SU-DHL-6 (cell line): ENCODE results near the gene LRIG1.

Experiments used
- H2AFZ ChIP-seq: fragments of 200-600 bp; sonication (generic); 2 replicates; pipeline ENCODE4 v1.6.1; 2014; ENCODE audit warnings: low read depth, mild to moderate bottlenecking, moderate library complexity, mixed read lengths, antibody characterized with exemption, low read length; ENCODE audit not compliant: severe bottlenecking
- H3F3A ChIP-seq: fragments of 200-600 bp; shearing (Covaris generic); 2 replicates; pipeline ENCODE4 v1.6.0; 2016; ENCODE audit warnings: antibody characterized with exemption, mild to moderate bottlenecking; ENCODE audit not compliant: insufficient read depth
- H3K27ac ChIP-seq: fragments of 200-600 bp; sonication (generic); 2 replicates; pipeline ENCODE4 v1.5.1; 2016; ENCODE audit warnings: low read depth, mild to moderate bottlenecking, low read length, moderate library complexity, mixed read lengths
- H3K27me3 ChIP-seq: fragments of 200-600 bp; sonication (generic), shearing (Covaris generic); 2 replicates; pipeline ENCODE4 v1.6.0; 2014; ENCODE audit warnings: mild to moderate bottlenecking, low read length
- H3K36me3 ChIP-seq: fragments of 200-600 bp; sonication (generic); 2 replicates; pipeline ENCODE4 v1.6.1; 2014; ENCODE audit warnings: mild to moderate bottlenecking, low read length, mixed read lengths
- H3K4me2 ChIP-seq: fragments of 300-600, 200-600 bp; shearing (Covaris generic), sonication (generic); 2 replicates; pipeline ENCODE4 v1.6.0; 2014; ENCODE audit warnings: low read length, low read depth, mild to moderate bottlenecking; ENCODE audit not compliant: poor library complexity, severe bottlenecking
- H3K4me3 ChIP-seq: fragments of 200-600 bp; sonication (generic); 2 replicates; pipeline ENCODE4 v1.5.1; 2014; ENCODE audit warnings: antibody characterized with exemption, low read length, mild to moderate bottlenecking, mixed read lengths; ENCODE audit not compliant: insufficient read depth, poor library complexity, severe bottlenecking
- H3K79me2 ChIP-seq: fragments of 200-600 bp; sonication (generic); 2 replicates; pipeline ENCODE4 v1.6.1; 2014; ENCODE audit warnings: mild to moderate bottlenecking, low read length, moderate library complexity; ENCODE audit not compliant: insufficient read depth
- H3K9ac ChIP-seq: fragments of 200-600 bp; sonication (generic); 2 replicates; pipeline ENCODE4 v1.7.0; 2014; ENCODE audit warnings: mild to moderate bottlenecking, low read length
- H3K9me2 ChIP-seq: fragments of 200-600 bp; sonication (generic); replicated peaks from 2 replicates; pipeline ENCODE4 v1.6.1; 2014; ENCODE audit warnings: low read length; ENCODE audit not compliant: insufficient read depth
- H3K9me3 ChIP-seq: fragments of 200-600 bp; sonication (generic); 2 replicates; pipeline ENCODE4 v1.6.1; 2014; ENCODE audit warnings: low read length, mixed read lengths; ENCODE audit not compliant: insufficient read depth
- H4K20me1 ChIP-seq: fragments of 200-600 bp; sonication (generic); 2 replicates; pipeline ENCODE4 v1.6.1; 2014; ENCODE audit warnings: low read depth, mild to moderate bottlenecking, antibody characterized with exemption, low read length, moderate library complexity, mixed read lengths
- CTCF ChIP-seq: fragments of 200-600 bp; sonication (generic); IDR thresholded peaks from one replicate; pipeline ENCODE4 v1.5.1; 2017; ENCODE audit warnings: antibody characterized with exemption, mild to moderate bottlenecking, low read length, moderate library complexity; ENCODE audit not compliant: insufficient read depth, poor library complexity, severe bottlenecking
- EZH2phosphoT487 ChIP-seq: fragments of 200-600 bp; sonication (generic), shearing (Covaris generic); conservative IDR thresholded peaks from 2 replicates; pipeline ENCODE4 v1.6.1; 2018; ENCODE audit warnings: mild to moderate bottlenecking, antibody characterized with exemption, low read length, moderate library complexity, mixed read lengths

Gene LRIG1

DNA sequence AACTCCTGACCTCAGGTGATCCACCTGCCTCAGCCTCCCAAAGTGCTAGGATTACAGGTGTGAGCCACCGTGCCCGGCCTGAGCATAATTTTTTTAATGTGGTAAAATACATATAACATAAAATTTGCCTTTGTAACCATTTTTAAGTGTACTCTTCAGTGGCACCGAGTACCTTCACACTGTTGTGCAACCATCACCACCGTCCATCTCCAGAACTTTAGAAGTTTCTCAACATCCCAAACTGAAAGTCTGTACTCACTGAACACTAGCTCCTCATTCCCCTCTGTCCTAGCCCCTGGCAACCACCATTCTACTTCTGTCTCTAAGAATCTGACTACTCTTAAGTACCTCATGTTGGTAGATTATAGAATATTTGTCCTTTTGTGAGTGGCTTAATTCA, 35.2 kb downstream of the LRIG1 start:
- no peaks in the 10 kb centered on the region for H3K9me2 ChIP-seq
- H3K9ac ChIP-seq, result no peak overlapping the region
- H3K27ac ChIP-seq, result no peak overlapping the region
- no peak for TF ChIP-seq CTCF
- no peak for TF ChIP-seq EZH2phosphoT487
- no peaks in the 10 kb centered on the region for H3K36me3 ChIP-seq
- no peak overlapping the region for H2AFZ ChIP-seq
- H3F3A ChIP-seq, result no peaks in the 10 kb centered on the region
- no peaks in the 10 kb centered on the region for H3K9me3 ChIP-seq
- no peaks in the 10 kb centered on the region for H3K27me3 ChIP-seq
- no peaks in the 10 kb centered on the region for H4K20me1 ChIP-seq
- H3K4me3 ChIP-seq, result no peak overlapping the region
- no peaks in the 10 kb centered on the region for H3K79me2 ChIP-seq
- H3K4me2 ChIP-seq, result no peak overlapping the region

- no peak overlapping the region for H3K27ac ChIP-seq
- no peaks in the 10 kb centered on the region for H3K9me2 ChIP-seq
- H3K4me3 ChIP-seq, result no peak overlapping the region
- no peak overlapping the region for H2AFZ ChIP-seq
- H3K9me3 ChIP-seq, result no peaks in the 10 kb centered on the region
- H3K4me2 ChIP-seq, result no peak overlapping the region
- no peak overlapping the region for H3K9ac ChIP-seq
- H3F3A ChIP-seq, result no peaks in the 10 kb centered on the region
- H4K20me1 ChIP-seq, result no peaks in the 10 kb centered on the region
- H3K79me2 ChIP-seq, result no peaks in the 10 kb centered on the region
- H3K36me3 ChIP-seq, result no peaks in the 10 kb centered on the region
- TF ChIP-seq EZH2phosphoT487 (no peak), CTCF (no peak)
- H3K27me3 ChIP-seq, result no peaks in the 10 kb centered on the region
Measured at GRCh38 chr3:66465034-66465433, 35.8 kb downstream of the LRIG1 start.

DNA sequence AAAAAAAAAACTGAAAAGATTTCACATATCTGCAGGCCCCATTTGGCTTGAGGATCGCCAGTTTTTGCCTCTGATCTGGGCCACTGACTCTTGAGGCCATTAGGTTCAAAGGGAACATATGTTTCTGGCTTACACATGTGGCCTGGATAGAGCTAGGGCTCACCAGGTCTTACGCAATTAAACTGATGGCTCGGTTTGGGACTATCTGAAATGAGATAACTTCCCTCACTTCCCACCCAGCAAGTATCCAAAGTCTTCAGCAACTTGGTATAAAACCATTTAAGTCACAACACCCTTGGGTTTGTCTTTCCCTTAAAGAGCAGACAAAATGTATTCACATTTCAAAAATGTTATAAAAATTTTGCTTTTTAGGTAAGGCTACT, 36.3 kb downstream of the LRIG1 start:
- H3K79me2 ChIP-seq, result no peaks in the 10 kb centered on the region
- H2AFZ ChIP-seq, result no peak overlapping the region
- no peak overlapping the region for H3K4me3 ChIP-seq
- no peaks in the 10 kb centered on the region for H3K36me3 ChIP-seq
- no peak overlapping the region for H3K27ac ChIP-seq
- no peaks in the 10 kb centered on the region for H3K27me3 ChIP-seq
- TF ChIP-seq EZH2phosphoT487, result no peak
- no peak for TF ChIP-seq CTCF
- H3F3A ChIP-seq, result no peaks in the 10 kb centered on the region
- H3K4me2 ChIP-seq, result no peak overlapping the region
- H4K20me1 ChIP-seq, result no peaks in the 10 kb centered on the region
- no peaks in the 10 kb centered on the region for H3K9me2 ChIP-seq
- H3K9me3 ChIP-seq, result no peaks in the 10 kb centered on the region
- no peak overlapping the region for H3K9ac ChIP-seq
